Hepatocyte (in vitro differentiated cells): ENCODE measurements around the gene PAM. TPM values are rescaled to one million over a fixed set of nuclear protein-coding genes. Genes with fewer than 3 reads are reported as not detected.

ENCODE experiments used
- DNase-seq: peaks from one replicate; pipeline ENCODE4 v3.0.0-alpha.2; 2016; ENCODE audit warnings: low spot score
- H2AFZ ChIP-seq: fragments of 200-600 bp; sonication (generic); 2 replicates; pipeline ENCODE4 v1.6.0; 2016; ENCODE audit warnings: antibody characterized with exemption, mild to moderate bottlenecking
- H3K27ac ChIP-seq: fragments of 200-600 bp; sonication (generic); 2 replicates; pipeline ENCODE4 v1.5.1; 2016; ENCODE audit warnings: mild to moderate bottlenecking
- H3K27me3 ChIP-seq: fragments of 200-600 bp; sonication (generic); 2 replicates; pipeline ENCODE4 v1.6.1; 2016
- H3K36me3 ChIP-seq: fragments of 200-600 bp; sonication (generic); replicated peaks from 2 replicates; pipeline ENCODE4 v1.5.1; 2016; ENCODE audit warnings: low read depth; ENCODE audit not compliant: insufficient read depth
- H3K4me1 ChIP-seq: fragments of 200-600 bp; sonication (generic); 2 replicates; pipeline ENCODE4 v1.5.1; 2016; ENCODE audit warnings: mild to moderate bottlenecking, moderate library complexity; ENCODE audit not compliant: insufficient read depth
- H3K4me2 ChIP-seq: fragments of 200-600 bp; sonication (generic); 2 replicates; pipeline ENCODE4 v1.6.0; 2016
- H3K4me3 ChIP-seq: fragments of 200-600 bp; sonication (generic); 2 replicates; pipeline ENCODE4 v1.5.1; 2016; ENCODE audit warnings: mild to moderate bottlenecking
- H3K79me2 ChIP-seq: fragments of 200-600 bp; sonication (generic); 2 replicates; pipeline ENCODE4 v1.6.0; 2017; ENCODE audit warnings: mild to moderate bottlenecking
- H3K9me2 ChIP-seq: fragments of 200-600 bp; sonication (generic); replicated peaks from 2 replicates; pipeline ENCODE4 v1.6.0; 2017; ENCODE audit warnings: mild to moderate bottlenecking; ENCODE audit not compliant: insufficient read depth
- H3K9me3 ChIP-seq: fragments of 200-600 bp; sonication (generic); 2 replicates; pipeline ENCODE4 v1.5.1; 2016; ENCODE audit warnings: low read depth, mild to moderate bottlenecking
- H4K20me1 ChIP-seq: fragments of 200-600 bp; sonication (generic); 2 replicates; pipeline ENCODE4 v1.6.0; 2016; ENCODE audit warnings: mild to moderate bottlenecking; ENCODE audit not compliant: insufficient read depth, poor library complexity, severe bottlenecking
- EZH2 ChIP-seq: fragments of 200-600 bp; sonication (generic); IDR thresholded peaks from 2 replicates; pipeline ENCODE4 v1.6.1; 2016; ENCODE audit warnings: antibody characterized with exemption, mild to moderate bottlenecking, borderline replicate concordance
- EZH2phosphoT487 ChIP-seq: fragments of 200-600 bp; sonication (generic); IDR thresholded peaks from one replicate; pipeline ENCODE4 v1.6.1; 2018; ENCODE audit warnings: antibody characterized with exemption, mild to moderate bottlenecking, low read depth, moderate library complexity; ENCODE audit not compliant: unreplicated experiment, severe bottlenecking
- WGBS: methylation state at CpG from one replicate; pipeline ENCODE4 v1.1.6; 2016; ENCODE audit warnings: low lambda C conversion rate; ENCODE audit errors: missing lambda C conversion rate; 5-methylcytosine and 5-hydroxymethylcytosine counted together
- polyA plus RNA-seq: library from polyadenylated mRNA; unstranded; fragments of >200 nt; fragmentation: Nextera tagmentation; extraction: Ambion mirVana; gene quantifications from 2 replicates; pipeline ENCODE4 v1.2.1, GENCODE V29; 2016
- total RNA-seq: library from RNA; depleted of rRNA; stranded (reverse); fragments of >200 nt; gene quantifications from 2 replicates; pipeline ENCODE4 v1.2.3, GENCODE V29; 2014
- TF ChIP-seq, protein P1 (sequence below): fragments of 200-600 bp; sonication (generic); IDR thresholded peaks from 2 replicates; pipeline ENCODE4 v1.5.1; 2016; ENCODE audit warnings: antibody characterized with exemption, mild to moderate bottlenecking; ENCODE audit not compliant: poor library complexity

PAM gene
- total and polyA plus RNA-seq, 2 experiments from 2014 or later: 118 to 158 TPM

DNA sequence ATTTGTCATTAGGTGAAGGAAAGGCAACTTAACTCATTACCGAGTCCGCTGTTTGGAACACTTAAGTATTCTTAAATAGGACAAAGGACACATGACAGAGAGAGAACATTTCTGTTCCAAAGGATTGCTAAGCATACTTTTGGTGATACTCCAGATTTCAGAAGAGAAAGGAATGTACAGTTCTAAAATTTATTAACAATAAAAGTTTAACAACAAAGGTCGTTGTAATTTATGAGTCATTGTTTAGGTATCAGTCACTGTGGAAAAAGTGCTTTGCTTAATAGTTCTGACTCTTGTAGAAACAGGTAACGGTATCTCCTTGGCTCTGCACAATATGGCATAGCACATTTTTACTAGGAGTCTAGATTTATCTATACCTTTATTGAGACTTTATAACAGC, 36.3 kb upstream of the PAM start:
- H3K4me1 ChIP-seq: peaks cover 12% of the 10 kb centered on the region
- 60% methylated on average over 4 of the region's 4 CpGs for WGBS
- DNase-seq: no peak
- H3K4me2 ChIP-seq: no peak overlapping the region
- H3K79me2 ChIP-seq: no peaks in the 10 kb centered on the region
- H3K9me2 ChIP-seq: no peaks in the 10 kb centered on the region
- no peak overlapping the region for H3K4me3 ChIP-seq
- no peaks in the 10 kb centered on the region for H3K27me3 ChIP-seq
- no peaks in the 10 kb centered on the region for H3K36me3 ChIP-seq
- no peaks in the 10 kb centered on the region for H3K9me3 ChIP-seq
- H4K20me1 ChIP-seq: no peaks in the 10 kb centered on the region
- TF ChIP-seq, protein P1, sequence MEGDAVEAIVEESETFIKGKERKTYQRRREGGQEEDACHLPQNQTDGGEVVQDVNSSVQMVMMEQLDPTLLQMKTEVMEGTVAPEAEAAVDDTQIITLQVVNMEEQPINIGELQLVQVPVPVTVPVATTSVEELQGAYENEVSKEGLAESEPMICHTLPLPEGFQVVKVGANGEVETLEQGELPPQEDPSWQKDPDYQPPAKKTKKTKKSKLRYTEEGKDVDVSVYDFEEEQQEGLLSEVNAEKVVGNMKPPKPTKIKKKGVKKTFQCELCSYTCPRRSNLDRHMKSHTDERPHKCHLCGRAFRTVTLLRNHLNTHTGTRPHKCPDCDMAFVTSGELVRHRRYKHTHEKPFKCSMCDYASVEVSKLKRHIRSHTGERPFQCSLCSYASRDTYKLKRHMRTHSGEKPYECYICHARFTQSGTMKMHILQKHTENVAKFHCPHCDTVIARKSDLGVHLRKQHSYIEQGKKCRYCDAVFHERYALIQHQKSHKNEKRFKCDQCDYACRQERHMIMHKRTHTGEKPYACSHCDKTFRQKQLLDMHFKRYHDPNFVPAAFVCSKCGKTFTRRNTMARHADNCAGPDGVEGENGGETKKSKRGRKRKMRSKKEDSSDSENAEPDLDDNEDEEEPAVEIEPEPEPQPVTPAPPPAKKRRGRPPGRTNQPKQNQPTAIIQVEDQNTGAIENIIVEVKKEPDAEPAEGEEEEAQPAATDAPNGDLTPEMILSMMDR: no peak
- no peak for TF ChIP-seq EZH2
- TF ChIP-seq EZH2phosphoT487: no peak
- H3K27ac ChIP-seq: no peak overlapping the region
- H2AFZ ChIP-seq: no peak overlapping the region

DNA sequence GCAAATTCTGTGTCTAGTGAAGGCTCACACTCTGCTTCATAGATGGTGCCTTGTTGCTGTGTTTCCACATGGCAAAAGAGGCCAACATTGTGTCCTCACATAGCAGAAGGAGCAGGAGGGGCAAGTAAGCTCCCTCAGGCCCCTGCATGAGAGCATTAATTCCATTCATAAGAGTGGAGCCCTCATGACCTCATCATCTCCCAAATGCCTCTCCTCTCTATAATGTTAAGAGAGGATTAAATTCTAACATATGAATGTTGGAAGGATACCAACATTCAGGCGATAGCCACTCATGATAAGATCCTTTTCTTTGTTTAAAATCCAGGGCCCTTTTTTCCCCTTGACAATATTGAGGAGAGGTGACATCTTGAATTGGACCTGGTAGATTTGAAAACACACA, 35.2 kb upstream of the PAM start:
- Histone ChIP-seq H3K27me3 (no peaks in the 10 kb centered on the region), H3K4me1 (peaks cover 12% of the 10 kb centered on the region), H4K20me1 (no peaks in the 10 kb centered on the region), H3K27ac (no peak overlapping the region), H3K79me2 (no peaks in the 10 kb centered on the region), H3K36me3 (no peaks in the 10 kb centered on the region), H3K9me3 (no peaks in the 10 kb centered on the region), H3K4me3 (no peak overlapping the region), H2AFZ (no peak overlapping the region), H3K4me2 (no peak overlapping the region), H3K9me2 (no peaks in the 10 kb centered on the region)
- TF ChIP-seq EZH2 (no peak), EZH2phosphoT487 (no peak)
- TF ChIP-seq, protein P1: no peak
- WGBS: 95% methylated on average over 1 of the region's 1 CpG
- DNase-seq: no peak

DNA sequence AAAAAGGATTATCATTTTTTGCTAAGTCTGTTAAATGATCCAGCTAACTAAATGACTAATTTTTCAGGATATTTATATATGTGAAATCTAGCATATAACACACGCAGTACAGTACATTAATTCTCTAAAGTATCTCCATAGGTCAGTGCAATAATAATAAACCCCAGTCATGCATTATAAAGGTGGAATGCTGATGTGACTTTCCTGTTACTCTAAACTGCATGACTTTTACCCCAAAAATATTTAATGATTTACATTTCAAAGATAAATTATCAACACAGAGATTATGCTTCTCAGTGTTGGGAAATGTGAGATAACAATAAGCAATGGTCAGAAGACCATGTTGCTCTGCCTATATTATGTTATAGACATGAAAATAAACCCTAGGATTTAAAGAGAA, 34.1 kb upstream of the PAM start:
- no peaks in the 10 kb centered on the region for H3K9me2 ChIP-seq
- TF ChIP-seq, protein P1: no peak
- TF ChIP-seq EZH2phosphoT487 (no peak), EZH2 (no peak)
- no peak for DNase-seq
- peak overlapping the region; percentile 4 for H2AFZ ChIP-seq
- WGBS: 58% methylated on average over 1 of the region's 1 CpG
- H3K36me3 ChIP-seq: no peaks in the 10 kb centered on the region
- H3K4me1 ChIP-seq: peaks cover 12% of the 10 kb centered on the region
- no peaks in the 10 kb centered on the region for H3K79me2 ChIP-seq
- no peak overlapping the region for H3K27ac ChIP-seq
- no peak overlapping the region for H3K4me3 ChIP-seq
- H3K4me2 ChIP-seq: peak overlapping the region; percentile 6
- no peaks in the 10 kb centered on the region for H3K27me3 ChIP-seq
- H3K9me3 ChIP-seq: no peaks in the 10 kb centered on the region
- H4K20me1 ChIP-seq: no peaks in the 10 kb centered on the region

DNA sequence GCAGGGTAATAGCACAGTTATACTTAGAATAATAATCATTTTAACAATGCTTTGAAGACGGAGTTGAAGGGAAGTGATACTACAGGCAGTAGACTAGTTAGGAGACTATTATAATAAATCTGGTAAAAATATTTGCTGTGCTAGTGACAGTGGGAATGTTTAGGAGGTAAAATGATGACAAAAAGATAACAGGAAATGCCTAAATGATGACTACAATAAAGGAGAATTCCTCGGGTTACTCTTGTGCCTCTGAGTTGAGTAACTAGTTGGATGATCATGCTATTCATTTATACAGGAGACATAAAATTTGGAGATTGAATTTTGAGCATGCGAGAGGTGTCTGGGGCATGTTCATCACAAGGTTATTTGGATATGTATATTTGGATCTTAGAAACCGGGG, 32.2 kb upstream of the PAM start:
- no peak overlapping the region for H2AFZ ChIP-seq
- no peak overlapping the region for H3K4me3 ChIP-seq
- 86% methylated on average over 4 of the region's 4 CpGs for WGBS

More for the DNA sequence above, 32.2 kb upstream of the PAM start:
- Histone ChIP-seq H3K36me3 (no peaks in the 10 kb centered on the region), H3K4me2 (no peak overlapping the region), H3K9me2 (no peaks in the 10 kb centered on the region), H3K27me3 (no peaks in the 10 kb centered on the region), H4K20me1 (no peaks in the 10 kb centered on the region), H3K27ac (no peak overlapping the region), H3K9me3 (no peaks in the 10 kb centered on the region), H3K79me2 (no peaks in the 10 kb centered on the region), H3K4me1 (peaks cover 12% of the 10 kb centered on the region)
- no peak for TF ChIP-seq EZH2
- TF ChIP-seq, protein P1: no peak
- TF ChIP-seq EZH2phosphoT487: no peak
- no peak for DNase-seq
